H1 (cell line): ENCODE data around the gene NOS3. TPM values are rescaled to one million over a fixed set of nuclear protein-coding genes. Genes with fewer than 3 reads are reported as not detected.

Experiments
- CTCF ChIA-PET: fragments of 300-600 bp; sonication (Branson Sonifier 250); formaldehyde crosslinking; loops from one replicate; lab custom pipeline; 2021; ENCODE audit not compliant: partially characterized antibody; lab: Charles Lee
- POLR2A ChIA-PET: fragments of 300-600 bp; sonication (Branson Sonifier 250); formaldehyde crosslinking; loops from one replicate; lab custom pipeline; 2021; ENCODE audit warnings: inconsistent platforms; ENCODE audit not compliant: partially characterized antibody; lab: Charles Lee
- DNase-seq, 2 experiments: peaks; one replicate each; pipeline versions ENCODE4 v3.0.0 to v3.0.0-alpha.2; 2010 to 2022; ENCODE audit warnings: low spot score in 2 of 2, low read depth in 1 of 2, mixed read lengths in 1 of 2
- FAIRE-seq: peaks from 2 replicates; lab custom pipeline; 2011; peaks lifted over from hg19 to GRCh38; lab: Jason Lieb, UNC
- H2AFZ ChIP-seq: 2 replicates; pipeline ENCODE4 v1.8.1; 2012; ENCODE audit warnings: low read length, inconsistent platforms
- H2AK5ac ChIP-seq: 2 replicates; pipeline ENCODE4 v1.6.1; 2013; ENCODE audit warnings: low read depth, low read length
- H2BK120ac ChIP-seq: replicated peaks from 2 replicates; pipeline ENCODE3; 2013; ENCODE audit warnings: low read depth, low read length, inconsistent platforms
- H2BK12ac ChIP-seq: 2 replicates; pipeline ENCODE4 v1.6.1; 2013; ENCODE audit warnings: low read depth, low read length
- H2BK15ac ChIP-seq: 2 replicates; pipeline ENCODE4 v1.6.1; 2013; ENCODE audit warnings: low read length
- H2BK20ac ChIP-seq: 2 replicates; pipeline ENCODE4 v1.6.1; 2013; ENCODE audit warnings: low read length
- H2BK5ac ChIP-seq: 2 replicates; pipeline ENCODE4 v1.6.1; 2013; ENCODE audit warnings: low read depth, low read length
- H3K14ac ChIP-seq: 2 replicates; pipeline ENCODE4 v1.6.1; 2013; ENCODE audit warnings: inconsistent platforms; ENCODE audit not compliant: insufficient read length
- H3K18ac ChIP-seq: 2 replicates; pipeline ENCODE4 v1.6.1; 2013; ENCODE audit warnings: low read length; ENCODE audit errors: extremely low read depth
- H3K23ac ChIP-seq: 2 replicates; pipeline ENCODE4 v1.6.1; 2013; ENCODE audit warnings: inconsistent platforms; ENCODE audit not compliant: insufficient read length
- H3K23me2 ChIP-seq: 2 replicates; pipeline ENCODE4 v1.6.1; 2013; ENCODE audit warnings: low read depth, low read length
- H3K27ac ChIP-seq: 2 replicates; pipeline ENCODE4 v1.6.1; 2011; ENCODE audit warnings: low read depth, low read length, inconsistent platforms
- H3K27me3 ChIP-seq, 4 experiments: replicated peaks in 1 of 4; 1 replicate in 1 of 4; 2 replicates in 3 of 4; pipeline versions ENCODE4 v1.6.1 to v1.8.1; 2011 to 2013; ENCODE audit warnings: low read length in 3 of 4, mild to moderate bottlenecking in 3 of 4, inconsistent platforms in 2 of 4, mixed read lengths in 2 of 4, moderate library complexity in 1 of 4; ENCODE audit not compliant: control insufficient read depth in 3 of 4, insufficient read depth in 3 of 4; ENCODE audit errors: extremely low read depth in 1 of 4
- H3K36me3 ChIP-seq, 4 experiments: 2 replicates each; pipeline versions ENCODE4 v1.6.1 to v1.8.1; 2011 to 2013; ENCODE audit warnings: mild to moderate bottlenecking in 4 of 4, low read length in 3 of 4, moderate library complexity in 2 of 4, control low read depth in 1 of 4, inconsistent platforms in 1 of 4; ENCODE audit not compliant: insufficient read depth in 4 of 4, control insufficient read depth in 2 of 4
- H3K4ac ChIP-seq: replicated peaks from 2 replicates; pipeline ENCODE3; 2013; ENCODE audit warnings: low read length, low read depth, mixed read lengths, inconsistent platforms; ENCODE audit not compliant: insufficient read length
- H3K4me1 ChIP-seq, 4 experiments: replicated peaks in 1 of 4; 1 replicate in 1 of 4; 2 replicates in 3 of 4; pipeline versions ENCODE4 v1.6.1 to v1.8.1; 2011 to 2013; ENCODE audit warnings: low read length in 3 of 4, inconsistent platforms in 2 of 4, mixed read lengths in 1 of 4; ENCODE audit not compliant: insufficient read depth in 4 of 4, control insufficient read depth in 3 of 4
- H3K4me2 ChIP-seq, 2 experiments: 2 replicates each; pipeline versions ENCODE4 v1.6.1 to v1.8.1; 2011 to 2013; ENCODE audit warnings: low read depth in 2 of 2, low read length in 2 of 2, control low read depth in 1 of 2, inconsistent platforms in 1 of 2, mild to moderate bottlenecking in 1 of 2; ENCODE audit not compliant: insufficient read depth in 1 of 2
- H3K4me3 ChIP-seq, 4 experiments: fragments of 200-600, 300-600 bp in 1 of 4; sonication (generic), shearing (Covaris generic), sonication (Bioruptor Twin) in 1 of 4; 2 replicates each; pipeline versions ENCODE4 v1.5.1 to v1.8.1; 2011 to 2016; ENCODE audit warnings: low read length in 4 of 4, low read depth in 3 of 4, control low read depth in 2 of 4, inconsistent platforms in 2 of 4, mild to moderate bottlenecking in 2 of 4, mixed read lengths in 1 of 4, moderate library complexity in 1 of 4; ENCODE audit not compliant: insufficient read depth in 2 of 4; ENCODE audit errors: extremely low read depth in 1 of 4
- H3K56ac ChIP-seq: replicated peaks from 2 replicates; pipeline ENCODE3; 2013; ENCODE audit warnings: low read depth, mild to moderate bottlenecking, mixed read lengths, low read length, inconsistent platforms; ENCODE audit not compliant: insufficient read length
- H3K79me1 ChIP-seq: 2 replicates; pipeline ENCODE4 v1.6.1; 2013; ENCODE audit warnings: low read depth, low read length, control low read depth
- H3K79me2 ChIP-seq, 2 experiments: 2 replicates each; pipeline versions ENCODE4 v1.6.1 to v1.8.1; 2012 to 2013; ENCODE audit warnings: low read length in 2 of 2, mild to moderate bottlenecking in 2 of 2, inconsistent platforms in 1 of 2; ENCODE audit not compliant: insufficient read depth in 2 of 2, control insufficient read depth in 1 of 2
- H3K9ac ChIP-seq, 4 experiments: replicated peaks in 1 of 4; 1 replicate in 1 of 4; 2 replicates in 3 of 4; pipeline versions ENCODE4 v1.6.1 to v1.8.1; 2011 to 2013; ENCODE audit warnings: low read depth in 3 of 4, low read length in 3 of 4, control low read depth in 2 of 4, mild to moderate bottlenecking in 2 of 4, moderate library complexity in 2 of 4, inconsistent platforms in 1 of 4; ENCODE audit errors: extremely low read depth in 1 of 4
- H3K9me3 ChIP-seq, 2 experiments: 2 replicates each; pipeline versions ENCODE4 v1.6.1 to v1.8.1; 2012 to 2013; ENCODE audit warnings: mild to moderate bottlenecking in 2 of 2, moderate library complexity in 2 of 2, control low read depth in 1 of 2, inconsistent platforms in 1 of 2, low read depth in 1 of 2, low read length in 1 of 2, mixed read lengths in 1 of 2; ENCODE audit not compliant: insufficient read depth in 2 of 2
- H4K20me1 ChIP-seq, 2 experiments: replicated peaks in 1 of 2; 2 replicates each; pipeline versions ENCODE3 to v1.8.1; 2011 to 2013; ENCODE audit warnings: inconsistent platforms in 2 of 2, low read length in 2 of 2, mild to moderate bottlenecking in 1 of 2; ENCODE audit not compliant: insufficient read depth in 2 of 2, control insufficient read depth in 1 of 2
- H4K5ac ChIP-seq: 2 replicates; pipeline ENCODE4 v1.6.1; 2013; ENCODE audit warnings: low read length, low read depth, mixed read lengths, inconsistent platforms; ENCODE audit not compliant: insufficient read length
- H4K8ac ChIP-seq: 2 replicates; pipeline ENCODE4 v1.8.0; 2013; ENCODE audit warnings: mild to moderate bottlenecking, moderate library complexity, low read length, inconsistent platforms; ENCODE audit not compliant: insufficient read depth; ENCODE audit errors: extremely low read depth
- H4K91ac ChIP-seq: replicated peaks from 2 replicates; pipeline ENCODE3; 2013; ENCODE audit warnings: low read length, mixed read lengths, inconsistent platforms; ENCODE audit not compliant: insufficient read length
- CEBPB ChIP-seq: IDR thresholded peaks from 2 replicates; pipeline ENCODE4 v1.6.1; 2012; ENCODE audit warnings: low read depth, low read length
- CHD2 ChIP-seq: IDR thresholded peaks from 2 replicates; pipeline ENCODE4 v1.6.1; 2012; ENCODE audit warnings: low read length, improper control_type of control experiment
- HDAC2 ChIP-seq, 2 experiments: fragments of 300-600 bp in 1 of 2; sonication (generic) in 1 of 2; IDR thresholded peaks; 2 replicates each; pipeline ENCODE4 v1.6.1; 2011 to 2012; ENCODE audit warnings: low read depth in 2 of 2, low read length in 2 of 2, mild to moderate bottlenecking in 2 of 2, moderate library complexity in 2 of 2, borderline replicate concordance in 1 of 2, inconsistent platforms in 1 of 2
- KDM4A ChIP-seq: IDR thresholded peaks from one replicate; pipeline ENCODE4 v1.7.1; 2012; ENCODE audit warnings: low read depth, mild to moderate bottlenecking, moderate library complexity, low read length, inconsistent platforms; ENCODE audit not compliant: severe bottlenecking
- NANOG ChIP-seq: IDR thresholded peaks from 2 replicates; pipeline ENCODE4 v1.6.1; 2011; ENCODE audit warnings: low read length, low read depth, mild to moderate bottlenecking, inconsistent platforms; ENCODE audit not compliant: insufficient read depth, poor library complexity, severe bottlenecking
- whole genome bisulfite sequencing, 2 experiments: shearing (Covaris generic) in 1 of 2; methylation state at CpG; one replicate each; pipeline versions ENCODE4 v1.1.6 to v1.1.7; 2013 to 2015; ENCODE audit warnings: low lambda C conversion rate in 2 of 2, mixed read lengths in 2 of 2, inconsistent platforms in 1 of 2, low coverage in 1 of 2, missing lambda C conversion rate in 1 of 2; ENCODE audit not compliant: insufficient replicate concordance in 2 of 2, insufficient coverage in 1 of 2, insufficient read length in 1 of 2; ENCODE audit errors: extremely low coverage in 1 of 2, missing lambda C conversion rate in 1 of 2; 5-methylcytosine and 5-hydroxymethylcytosine counted together
- polyA plus RNA-seq, 7 experiments: library from polyadenylated mRNA; depleted of rRNA in 3 of 7; stranded (reverse) in 5 of 7; unstranded in 2 of 7; fragments of >200 nt in 5 of 7; fragments of 200-250 nt in 2 of 7; gene quantifications; 1 replicate in 5 of 7; 2 replicates in 1 of 7; 4 replicates in 1 of 7; pipeline versions ENCODE4 v1.2.1 to v1.2.3, GENCODE V29; 2011 to 2013; ENCODE audit warnings: missing spikeins in 2 of 7, mixed read lengths in 2 of 7
- total RNA-seq: library from RNA; stranded (reverse); fragmentation: NEBNext Ultra II Directional; extraction: Animal tissue kit (Norgen Biotek cat#: 25700); gene quantifications from 2 replicates; pipeline ENCODE4 v1.2.1, GENCODE V29; 2021
- TF ChIP-seq, protein P1 (sequence below), 3 experiments: IDR thresholded peaks; 1 replicate in 2 of 3; 2 replicates in 1 of 3; pipeline versions ENCODE4 v1.5.1 to v1.6.1; 2011; ENCODE audit warnings: low read length in 3 of 3, mild to moderate bottlenecking in 3 of 3, inconsistent platforms in 2 of 3, low read depth in 1 of 3, moderate library complexity in 1 of 3; ENCODE audit not compliant: insufficient read depth in 1 of 3; ENCODE audit errors: control extremely low read depth in 1 of 3

NOS3 gene
- total and polyA plus RNA-seq, 2 of the 8 experiments (the other 6 are each of a cell fraction or from before 2014, with no cell fraction given), result 4.4 to 16.2 TPM

DNA sequence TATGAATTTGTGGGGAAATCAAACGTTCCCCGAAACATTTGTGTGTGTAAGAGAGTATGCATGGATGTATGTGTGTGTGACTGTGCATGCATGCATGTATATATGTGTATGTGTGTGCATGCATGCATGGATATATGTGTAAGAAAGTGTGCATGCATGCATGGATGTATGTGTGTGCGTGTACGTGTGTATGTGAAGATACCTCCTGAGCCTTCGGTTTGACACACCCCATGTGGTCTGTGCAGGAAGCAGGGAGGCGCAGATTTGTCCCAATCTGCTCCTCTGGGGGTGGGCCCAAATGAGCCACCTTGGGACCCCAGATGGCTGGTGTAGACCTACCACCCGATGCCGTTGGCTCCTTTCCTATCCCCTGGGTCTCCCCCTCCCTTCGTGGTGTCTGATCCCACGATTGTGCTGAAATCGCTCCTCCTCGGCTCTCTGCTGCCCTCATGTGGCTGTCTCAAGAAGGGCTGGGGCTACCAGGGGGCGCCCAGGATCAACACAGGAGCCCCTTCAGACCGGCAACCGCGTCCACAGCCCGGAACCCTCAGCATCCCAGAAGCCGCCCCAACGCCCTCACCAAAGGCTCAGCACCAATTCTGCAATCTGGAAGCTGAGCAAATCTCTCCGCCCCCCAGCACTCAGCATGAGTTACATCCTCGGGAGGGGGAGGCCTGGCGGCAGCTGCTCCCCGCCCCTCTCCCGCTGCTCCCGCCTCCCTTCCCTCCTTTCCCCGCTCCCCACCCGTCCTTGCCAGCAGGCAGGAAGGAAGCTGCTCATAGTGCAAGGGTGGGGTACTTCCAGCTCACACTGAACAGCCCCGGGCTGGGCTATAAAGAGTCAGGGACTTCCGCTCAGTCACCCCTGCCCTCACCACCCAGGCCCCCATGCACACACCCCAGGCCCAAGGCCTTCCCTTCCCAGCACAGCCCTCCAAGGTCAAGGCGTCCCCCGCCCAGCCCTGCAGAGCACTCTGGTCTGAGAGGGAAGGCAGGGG lies 2.3 kb upstream of the NOS3 start:
- H2BK120ac ChIP-seq, result no peak overlapping the region
- no peak overlapping the region; the same call in 1 of the 2 replicates for H3K27ac ChIP-seq
- H4K91ac ChIP-seq, result peak overlapping the region; percentile 44
- H4K20me1 ChIP-seq, result peaks cover 0 to 2% of the 10 kb centered on the region in 2 experiments
- POLR2A ChIA-PET, result interaction anchor here (0.6 to 1.4 kb wide), 5 partner anchors 10 to 90 kb away, joined by 3 read pairs; no protein-coding TSS in a partner anchor
- H2BK15ac ChIP-seq, result peak overlapping the region; percentile 23; the same call in 1 of the 2 replicates
- peaks cover 4 to 17% (median 11%) of the 10 kb centered on the region in 4 experiments for H3K4me1 ChIP-seq
- peak overlapping the region; percentile 92 for H3K4ac ChIP-seq
- H3K4me3 ChIP-seq, result peak overlapping the region in 3 of 4 experiments; percentile 30 to 55 (median 42); a peak in 7 of 8 replicates
- H2BK5ac ChIP-seq, result peak overlapping the region; percentile 27; the same call in 1 of the 2 replicates
- no peaks in the 10 kb centered on the region for H3K79me2 ChIP-seq
- peak overlapping the region; percentile 72 for H2BK20ac ChIP-seq
- H3K14ac ChIP-seq, result no peak overlapping the region
- 36% methylated on average over 25 of the region's 31 CpGs; no CpG with 5 or more reads in 1 of the 2 experiments for WGBS, 2 experiments
- H3K18ac ChIP-seq, result peak overlapping the region; percentile 60
- H2BK12ac ChIP-seq, result peak overlapping the region; percentile 82; the same call in 1 of the 2 replicates
- peak in 1 of 2 experiments; percentile 98 for DNase-seq
- no peaks in the 10 kb centered on the region for H3K36me3 ChIP-seq
- no peaks in the 10 kb centered on the region for H3K79me1 ChIP-seq
- no peaks in the 10 kb centered on the region for H3K23me2 ChIP-seq
- H3K56ac ChIP-seq, result no peak overlapping the region
- no peak overlapping the region; a peak in 1 of 7 replicates for H3K9ac ChIP-seq
- peak; percentile 24 for FAIRE-seq
- no peaks in the 10 kb centered on the region for H3K9me3 ChIP-seq
- peak overlapping the region; percentile 31; the same call in 1 of the 2 replicates for H2AFZ ChIP-seq
- H3K27me3 ChIP-seq, result no peaks in the 10 kb centered on the region
- CTCF ChIA-PET, result interaction anchor here (0.6 to 7.6 kb wide), 26 partner anchors 8 to 210 kb away, joined by 3 to 142 read pairs (median 5); no protein-coding TSS in a partner anchor
- peak overlapping the region; percentile 4 to 76; a peak in 3 of 4 replicates for H3K4me2 ChIP-seq
- peak overlapping the region; percentile 87 for H4K8ac ChIP-seq
- no peak overlapping the region for H3K23ac ChIP-seq
- H4K5ac ChIP-seq, result peak overlapping the region; percentile 41
- no peak overlapping the region for H2AK5ac ChIP-seq
- 0 out of 4 replicates have a peak, but pooled peaks of 1 of the 2 experiments have one; percentile 15 for TF ChIP-seq HDAC2 (IDR thresholded peaks at IDR 0.05; ENCODE audit: borderline replicate concordance in 1 of 2, low read depth in 2 of 2, low read length in 2 of 2)
- TF ChIP-seq CHD2, result no peak
- TF ChIP-seq, protein P1, sequence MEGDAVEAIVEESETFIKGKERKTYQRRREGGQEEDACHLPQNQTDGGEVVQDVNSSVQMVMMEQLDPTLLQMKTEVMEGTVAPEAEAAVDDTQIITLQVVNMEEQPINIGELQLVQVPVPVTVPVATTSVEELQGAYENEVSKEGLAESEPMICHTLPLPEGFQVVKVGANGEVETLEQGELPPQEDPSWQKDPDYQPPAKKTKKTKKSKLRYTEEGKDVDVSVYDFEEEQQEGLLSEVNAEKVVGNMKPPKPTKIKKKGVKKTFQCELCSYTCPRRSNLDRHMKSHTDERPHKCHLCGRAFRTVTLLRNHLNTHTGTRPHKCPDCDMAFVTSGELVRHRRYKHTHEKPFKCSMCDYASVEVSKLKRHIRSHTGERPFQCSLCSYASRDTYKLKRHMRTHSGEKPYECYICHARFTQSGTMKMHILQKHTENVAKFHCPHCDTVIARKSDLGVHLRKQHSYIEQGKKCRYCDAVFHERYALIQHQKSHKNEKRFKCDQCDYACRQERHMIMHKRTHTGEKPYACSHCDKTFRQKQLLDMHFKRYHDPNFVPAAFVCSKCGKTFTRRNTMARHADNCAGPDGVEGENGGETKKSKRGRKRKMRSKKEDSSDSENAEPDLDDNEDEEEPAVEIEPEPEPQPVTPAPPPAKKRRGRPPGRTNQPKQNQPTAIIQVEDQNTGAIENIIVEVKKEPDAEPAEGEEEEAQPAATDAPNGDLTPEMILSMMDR (IDR thresholded peaks at IDR 0.05; ENCODE audit: control extremely low read depth in 1 of 3, insufficient read depth in 1 of 3, low read depth in 1 of 3, low read length in 3 of 3), result peak in 2 of 3 experiments; percentile 92 to 97; a peak in 3 of 4 replicates
- peak; percentile 18 for TF ChIP-seq NANOG
- peak; percentile 48 for TF ChIP-seq KDM4A
- 0 out of 2 replicates have a peak, but pooled peaks have one; percentile 28 for TF ChIP-seq CEBPB
